NB4 (cell line): ENCODE data around the gene CDH23.

Experiments
- DNase-seq: peaks from one replicate; pipeline ENCODE4 v3.0.0; 2010; ENCODE audit warnings: low read depth
- H3K4me3 ChIP-seq: one replicate; pipeline ENCODE4 v1.5.1; 2011; ENCODE audit warnings: mild to moderate bottlenecking, low read depth, low read length, moderate library complexity
- MAX ChIP-seq: IDR thresholded peaks from 2 replicates; pipeline ENCODE4 v1.6.1; 2011; ENCODE audit warnings: low read depth, low read length
- MYC ChIP-seq: IDR thresholded peaks from 2 replicates; pipeline ENCODE4 v1.6.1; 2011; ENCODE audit warnings: low read depth, low read length
- POLR2A ChIP-seq: IDR thresholded peaks from 2 replicates; pipeline ENCODE4 v1.6.1; 2011; ENCODE audit warnings: mild to moderate bottlenecking; ENCODE audit not compliant: insufficient read length; ENCODE audit errors: extremely low read depth
- TF ChIP-seq, protein P1 (sequence below): IDR thresholded peaks from one replicate; pipeline ENCODE4 v1.5.1; 2012; ENCODE audit warnings: low read depth, low read length

The CDH23 gene

GRCh38 chr10:71547876-71548846 is 151.4 kb downstream of the CDH23 start:
- H3K4me3 ChIP-seq: no peak overlapping the region
- TF ChIP-seq, protein P1, sequence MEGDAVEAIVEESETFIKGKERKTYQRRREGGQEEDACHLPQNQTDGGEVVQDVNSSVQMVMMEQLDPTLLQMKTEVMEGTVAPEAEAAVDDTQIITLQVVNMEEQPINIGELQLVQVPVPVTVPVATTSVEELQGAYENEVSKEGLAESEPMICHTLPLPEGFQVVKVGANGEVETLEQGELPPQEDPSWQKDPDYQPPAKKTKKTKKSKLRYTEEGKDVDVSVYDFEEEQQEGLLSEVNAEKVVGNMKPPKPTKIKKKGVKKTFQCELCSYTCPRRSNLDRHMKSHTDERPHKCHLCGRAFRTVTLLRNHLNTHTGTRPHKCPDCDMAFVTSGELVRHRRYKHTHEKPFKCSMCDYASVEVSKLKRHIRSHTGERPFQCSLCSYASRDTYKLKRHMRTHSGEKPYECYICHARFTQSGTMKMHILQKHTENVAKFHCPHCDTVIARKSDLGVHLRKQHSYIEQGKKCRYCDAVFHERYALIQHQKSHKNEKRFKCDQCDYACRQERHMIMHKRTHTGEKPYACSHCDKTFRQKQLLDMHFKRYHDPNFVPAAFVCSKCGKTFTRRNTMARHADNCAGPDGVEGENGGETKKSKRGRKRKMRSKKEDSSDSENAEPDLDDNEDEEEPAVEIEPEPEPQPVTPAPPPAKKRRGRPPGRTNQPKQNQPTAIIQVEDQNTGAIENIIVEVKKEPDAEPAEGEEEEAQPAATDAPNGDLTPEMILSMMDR: peak; percentile 88
- TF ChIP-seq POLR2A (no peak), MAX (0 out of 2 replicates have a peak, but pooled peaks have one; percentile 13), MYC (no peak)
- DNase-seq: peak; percentile 78

DNA sequence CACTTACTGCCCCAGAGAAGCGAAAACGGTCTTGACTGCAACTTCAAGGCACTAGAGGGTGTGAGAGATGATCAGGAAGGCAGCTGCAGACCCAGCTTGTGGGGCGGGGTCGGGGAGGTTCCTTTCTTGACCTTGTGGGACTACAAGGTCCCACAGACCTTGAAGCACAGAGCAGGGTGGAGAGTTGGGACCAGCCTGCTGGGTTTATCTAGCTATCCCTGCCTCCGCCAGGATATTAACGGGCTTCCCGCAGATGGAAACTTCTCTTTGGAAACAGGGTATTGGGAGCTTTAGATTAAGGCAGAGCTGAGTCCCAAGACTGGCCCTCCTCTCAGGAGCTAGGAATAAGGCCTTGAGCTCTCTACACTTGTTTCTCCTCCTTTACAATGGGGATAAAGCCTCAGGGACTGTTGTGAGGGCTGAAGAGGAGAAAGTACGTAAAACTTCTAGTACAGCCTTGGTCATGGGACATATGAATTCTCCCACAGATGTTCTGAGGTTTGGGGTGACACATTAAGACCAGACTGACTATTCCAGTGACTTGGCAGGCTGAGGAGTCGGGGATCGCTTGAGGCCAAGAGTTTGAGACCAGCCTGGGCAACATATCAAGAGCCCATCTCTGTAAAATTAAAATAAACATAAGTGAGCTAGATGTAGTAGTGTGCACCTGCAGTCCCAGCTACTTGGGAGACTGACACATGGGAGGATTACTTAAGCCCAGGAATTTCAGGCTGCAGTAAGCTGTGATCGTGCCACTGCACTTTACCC is 153.2 kb downstream of the CDH23 start:
- DNase-seq: no peak
- TF ChIP-seq MAX (no peak), MYC (no peak), POLR2A (no peak)
- TF ChIP-seq, protein P1: no peak
- H3K4me3 ChIP-seq: no peak overlapping the region

DNA sequence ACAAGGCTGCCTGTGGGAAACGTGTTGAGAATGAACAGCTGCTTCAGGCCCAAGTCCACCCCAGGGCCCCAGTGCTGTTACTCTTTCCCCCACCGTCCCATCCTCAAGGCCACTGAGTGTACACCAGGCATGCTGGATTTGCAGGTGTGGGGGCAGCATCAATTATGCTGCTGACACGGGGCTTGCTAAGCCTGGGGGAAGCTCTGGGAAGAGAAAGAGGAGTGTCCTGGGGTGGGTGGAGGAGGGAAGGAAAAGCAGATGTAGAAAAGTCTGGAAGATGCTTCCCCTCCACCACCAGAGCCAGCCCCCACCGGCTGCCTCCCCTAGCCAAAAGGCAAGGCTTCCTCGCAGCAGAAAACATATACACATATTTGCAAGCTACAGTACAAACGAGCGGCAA is 153.9 kb downstream of the CDH23 start:
- TF ChIP-seq MYC (no peak), POLR2A (no peak), MAX (no peak)
- TF ChIP-seq, protein P1: no peak
- no peak overlapping the region for H3K4me3 ChIP-seq
- DNase-seq: no peak

GRCh38 chr10:71551970-71552369 is 155.2 kb downstream of the CDH23 start:
- H3K4me3 ChIP-seq: no peak overlapping the region
- DNase-seq: no peak
- TF ChIP-seq POLR2A (no peak), MYC (no peak), MAX (no peak)
- TF ChIP-seq, protein P1: no peak

- TF ChIP-seq POLR2A (no peak), MYC (no peak)
- no peak overlapping the region for H3K4me3 ChIP-seq
- DNase-seq: no peak
These were observed 156.7 kb downstream of the CDH23 start for GRCh38 chr10:71553432-71553831.

- no peak for DNase-seq
- H3K4me3 ChIP-seq: no peak overlapping the region
- TF ChIP-seq MAX: no peak
- no peak for TF ChIP-seq MYC
- TF ChIP-seq POLR2A: no peak
- TF ChIP-seq, protein P1: no peak
These were observed 158.0 kb downstream of the CDH23 start for GRCh38 chr10:71554671-71555070.
